ENCODE results near the gene NDUFAF5.

The NDUFAF5 gene

DNA sequence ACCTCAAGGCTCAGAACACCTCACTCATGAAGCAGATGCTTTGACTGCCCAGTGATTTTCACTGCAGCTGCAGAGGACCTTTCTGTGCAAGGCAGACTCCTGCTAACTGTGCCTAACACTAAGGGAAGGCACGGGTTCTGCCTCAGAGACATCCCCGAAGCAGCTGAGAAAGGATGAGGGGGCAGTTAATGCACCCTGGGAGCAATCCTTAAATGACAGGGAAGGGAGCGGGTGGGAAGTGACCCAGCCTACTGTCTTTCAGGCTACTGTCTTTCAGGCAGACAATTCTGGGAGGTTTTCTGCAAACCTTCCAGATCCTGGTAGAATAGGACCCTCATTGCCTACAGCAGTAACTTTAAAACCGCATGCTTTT, 55.3 kb downstream of the NDUFAF5 start:
- TF ChIP-seq EZH2phosphoT487 (conservative IDR thresholded peaks at IDR 0.05; ENCODE audit: low read length) = no peak
- TF ChIP-seq, protein P1, sequence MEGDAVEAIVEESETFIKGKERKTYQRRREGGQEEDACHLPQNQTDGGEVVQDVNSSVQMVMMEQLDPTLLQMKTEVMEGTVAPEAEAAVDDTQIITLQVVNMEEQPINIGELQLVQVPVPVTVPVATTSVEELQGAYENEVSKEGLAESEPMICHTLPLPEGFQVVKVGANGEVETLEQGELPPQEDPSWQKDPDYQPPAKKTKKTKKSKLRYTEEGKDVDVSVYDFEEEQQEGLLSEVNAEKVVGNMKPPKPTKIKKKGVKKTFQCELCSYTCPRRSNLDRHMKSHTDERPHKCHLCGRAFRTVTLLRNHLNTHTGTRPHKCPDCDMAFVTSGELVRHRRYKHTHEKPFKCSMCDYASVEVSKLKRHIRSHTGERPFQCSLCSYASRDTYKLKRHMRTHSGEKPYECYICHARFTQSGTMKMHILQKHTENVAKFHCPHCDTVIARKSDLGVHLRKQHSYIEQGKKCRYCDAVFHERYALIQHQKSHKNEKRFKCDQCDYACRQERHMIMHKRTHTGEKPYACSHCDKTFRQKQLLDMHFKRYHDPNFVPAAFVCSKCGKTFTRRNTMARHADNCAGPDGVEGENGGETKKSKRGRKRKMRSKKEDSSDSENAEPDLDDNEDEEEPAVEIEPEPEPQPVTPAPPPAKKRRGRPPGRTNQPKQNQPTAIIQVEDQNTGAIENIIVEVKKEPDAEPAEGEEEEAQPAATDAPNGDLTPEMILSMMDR (IDR thresholded peaks at IDR 0.05; ENCODE audit: insufficient read depth, low read length, poor library complexity, severe bottlenecking) = no peak

DNA sequence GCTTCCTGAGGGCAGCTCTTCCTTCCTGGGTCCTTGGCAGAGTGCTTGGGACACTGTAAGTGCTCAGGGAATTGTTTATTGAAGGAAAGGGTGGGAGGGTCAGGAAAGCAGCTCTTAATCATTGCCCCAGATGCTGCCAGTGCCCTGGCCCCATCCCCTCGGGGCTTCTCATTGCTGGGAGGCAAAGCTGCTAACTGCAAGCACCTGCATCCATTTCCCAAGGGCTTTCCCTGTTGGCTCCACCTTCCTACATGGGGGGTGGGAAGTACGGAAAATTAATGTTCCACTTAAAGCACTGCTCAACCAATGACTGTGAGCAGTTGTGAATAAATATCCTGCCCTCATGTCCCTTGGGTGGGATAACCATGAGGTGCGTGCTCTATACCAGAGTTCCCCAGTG, 56.4 kb downstream of the NDUFAF5 start:
- H3K27ac ChIP-seq (ENCODE audit: low read depth, low read length) = no peak overlapping the region
- H3K4me3 ChIP-seq (ENCODE audit: insufficient read depth, low read length, poor library complexity, severe bottlenecking) = no peak overlapping the region
- H3K9ac ChIP-seq (ENCODE audit: low read length) = no peak overlapping the region
- no peaks in the 10 kb centered on the region for H3K9me3 ChIP-seq (ENCODE audit: insufficient read depth, low read length)
- no peak overlapping the region for H3K4me2 ChIP-seq (ENCODE audit: low read depth, low read length, poor library complexity, severe bottlenecking)
- no peaks in the 10 kb centered on the region for H3K36me3 ChIP-seq (ENCODE audit: low read length)
- H3F3A ChIP-seq (ENCODE audit: insufficient read depth) = no peaks in the 10 kb centered on the region
- H2AFZ ChIP-seq (ENCODE audit: low read depth, low read length, severe bottlenecking) = no peak overlapping the region
- no peak for TF ChIP-seq EZH2phosphoT487 (conservative IDR thresholded peaks at IDR 0.05; ENCODE audit: low read length)
- no peaks in the 10 kb centered on the region for H3K9me2 ChIP-seq (replicated peaks; ENCODE audit: insufficient read depth, low read length)
- H3K27me3 ChIP-seq (ENCODE audit: low read length) = no peaks in the 10 kb centered on the region
- H4K20me1 ChIP-seq (ENCODE audit: low read depth, low read length) = no peaks in the 10 kb centered on the region
- H3K79me2 ChIP-seq (ENCODE audit: insufficient read depth, low read length) = no peaks in the 10 kb centered on the region

More for the DNA sequence above, 55.3 kb downstream of the NDUFAF5 start:
- no peaks in the 10 kb centered on the region for H3K79me2 ChIP-seq (ENCODE audit: insufficient read depth, low read length)
- H2AFZ ChIP-seq (ENCODE audit: low read depth, low read length, severe bottlenecking) = no peak overlapping the region
- H3F3A ChIP-seq (ENCODE audit: insufficient read depth) = no peaks in the 10 kb centered on the region
- H3K4me2 ChIP-seq (ENCODE audit: low read depth, low read length, poor library complexity, severe bottlenecking) = no peak overlapping the region
- H3K27ac ChIP-seq (ENCODE audit: low read depth, low read length) = no peak overlapping the region
- H4K20me1 ChIP-seq (ENCODE audit: low read depth, low read length) = no peaks in the 10 kb centered on the region
- H3K9me2 ChIP-seq (replicated peaks; ENCODE audit: insufficient read depth, low read length) = no peaks in the 10 kb centered on the region
- H3K36me3 ChIP-seq (ENCODE audit: low read length) = no peaks in the 10 kb centered on the region
- H3K9me3 ChIP-seq (ENCODE audit: insufficient read depth, low read length) = no peaks in the 10 kb centered on the region
- no peak overlapping the region for H3K4me3 ChIP-seq (ENCODE audit: insufficient read depth, low read length, poor library complexity, severe bottlenecking)
- H3K27me3 ChIP-seq (ENCODE audit: low read length) = no peaks in the 10 kb centered on the region
- no peak overlapping the region for H3K9ac ChIP-seq (ENCODE audit: low read length)

DNA sequence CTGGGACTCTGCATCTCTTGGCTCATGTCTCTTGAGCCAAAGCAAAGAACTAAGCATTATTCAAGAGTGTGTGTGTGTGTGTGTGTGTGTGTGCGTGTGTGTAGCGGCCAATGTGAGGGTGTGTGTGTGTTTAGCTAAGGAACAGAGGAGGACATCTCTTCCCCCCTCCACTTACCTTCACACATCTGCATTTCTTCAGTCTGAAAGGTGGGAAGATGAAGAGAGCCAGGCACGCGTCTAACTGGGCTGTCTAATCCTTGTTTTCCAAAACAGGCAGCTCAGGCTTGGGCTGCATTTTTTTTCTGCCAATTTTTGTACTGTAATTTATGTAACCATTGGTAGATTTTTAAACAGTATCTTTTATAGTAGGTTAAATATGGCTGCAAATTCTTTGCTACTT, 59.5 kb downstream of the NDUFAF5 start:
- no peaks in the 10 kb centered on the region for H3K27me3 ChIP-seq (ENCODE audit: low read length)
- H3K9me2 ChIP-seq (replicated peaks; ENCODE audit: insufficient read depth, low read length) = no peaks in the 10 kb centered on the region
- TF ChIP-seq, protein P1 (IDR thresholded peaks at IDR 0.05; ENCODE audit: insufficient read depth, low read length, poor library complexity, severe bottlenecking) = no peak
- TF ChIP-seq EZH2phosphoT487 (conservative IDR thresholded peaks at IDR 0.05; ENCODE audit: low read length) = no peak

DNA sequence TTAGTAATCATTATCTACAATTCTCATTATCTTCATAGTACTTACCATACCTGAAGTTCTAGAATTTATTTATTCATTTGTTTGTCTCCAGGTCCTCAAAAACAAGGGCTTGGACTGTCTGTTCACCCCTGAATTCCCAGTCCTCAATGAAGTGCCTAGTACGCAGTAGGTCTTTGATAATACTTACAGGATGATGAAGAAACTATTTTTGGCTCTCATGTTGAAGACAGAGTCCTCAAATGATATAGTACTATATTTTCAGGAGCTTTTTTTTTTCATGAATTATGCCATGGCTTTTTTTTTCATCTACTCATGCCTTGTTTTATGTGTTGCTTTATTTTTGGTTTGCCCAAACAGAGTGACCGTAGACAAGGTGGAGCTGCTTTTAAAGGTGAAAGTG, 66.5 kb downstream of the NDUFAF5 start:
- Histone ChIP-seq H2AFZ (ENCODE audit: low read depth, low read length, severe bottlenecking) (no peak overlapping the region), H3K4me3 (ENCODE audit: insufficient read depth, low read length, poor library complexity, severe bottlenecking) (no peak overlapping the region), H3K36me3 (ENCODE audit: low read length) (no peaks in the 10 kb centered on the region), H3K79me2 (ENCODE audit: insufficient read depth, low read length) (no peaks in the 10 kb centered on the region), H3K9ac (ENCODE audit: low read length) (no peak overlapping the region), H3F3A (ENCODE audit: insufficient read depth) (no peaks in the 10 kb centered on the region), H3K27ac (ENCODE audit: low read depth, low read length) (no peak overlapping the region), H3K27me3 (ENCODE audit: low read length) (no peaks in the 10 kb centered on the region), H3K4me2 (ENCODE audit: low read depth, low read length, poor library complexity, severe bottlenecking) (no peak overlapping the region), H3K9me3 (ENCODE audit: insufficient read depth, low read length) (no peaks in the 10 kb centered on the region), H3K9me2 (replicated peaks; ENCODE audit: insufficient read depth, low read length) (no peaks in the 10 kb centered on the region), H4K20me1 (ENCODE audit: low read depth, low read length) (no peaks in the 10 kb centered on the region)
- no peak for TF ChIP-seq EZH2phosphoT487 (conservative IDR thresholded peaks at IDR 0.05; ENCODE audit: low read length)
- TF ChIP-seq, protein P1 (IDR thresholded peaks at IDR 0.05; ENCODE audit: insufficient read depth, low read length, poor library complexity, severe bottlenecking) = no peak

More for the DNA sequence above, 59.5 kb downstream of the NDUFAF5 start:
- Histone ChIP-seq H3K9me3 (ENCODE audit: insufficient read depth, low read length) (no peaks in the 10 kb centered on the region), H3K79me2 (ENCODE audit: insufficient read depth, low read length) (no peaks in the 10 kb centered on the region), H3K36me3 (ENCODE audit: low read length) (no peaks in the 10 kb centered on the region), H3K4me3 (ENCODE audit: insufficient read depth, low read length, poor library complexity, severe bottlenecking) (no peak overlapping the region), H3K27ac (ENCODE audit: low read depth, low read length) (no peak overlapping the region), H3F3A (ENCODE audit: insufficient read depth) (no peaks in the 10 kb centered on the region), H3K9ac (ENCODE audit: low read length) (no peak overlapping the region), H3K4me2 (ENCODE audit: low read depth, low read length, poor library complexity, severe bottlenecking) (no peak overlapping the region), H4K20me1 (ENCODE audit: low read depth, low read length) (no peaks in the 10 kb centered on the region), H2AFZ (ENCODE audit: low read depth, low read length, severe bottlenecking) (no peak overlapping the region)

Measured in SU-DHL-6 (cell line).